ENCODE results near the gene NBEA. TPM values are rescaled to one million over a fixed set of nuclear protein-coding genes. Genes with fewer than 3 reads are reported as not detected.

NBEA gene
- total RNA-seq, 4 donors from 2014 or later, result 1.4 to 14.9 (median 4.1) TPM

DNA sequence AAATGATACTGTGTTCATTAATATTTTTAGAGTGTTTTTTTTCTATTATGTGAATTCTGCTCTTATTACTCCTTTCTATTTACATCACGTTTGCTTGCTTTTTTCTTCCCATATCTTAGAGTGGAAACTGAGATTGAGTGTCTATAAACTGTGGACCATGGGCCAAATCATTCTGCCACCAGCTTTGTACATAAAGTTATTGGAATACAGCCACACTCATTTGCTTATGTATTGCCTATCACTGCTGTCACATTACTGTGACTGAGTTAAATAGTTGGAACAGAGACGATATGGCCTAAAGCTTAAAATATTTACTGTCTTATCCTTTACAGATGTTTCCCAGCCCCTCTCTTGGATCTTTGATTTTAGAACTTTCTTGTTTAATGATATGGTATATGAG is 274.1 kb downstream of the NBEA start:
- H3K36me3 ChIP-seq, result no peaks in the 10 kb centered on the region
- H3K27ac ChIP-seq, result no peak overlapping the region
- no peak for TF ChIP-seq POLR2A (IDR thresholded peaks at IDR 0.05)
- TF ChIP-seq, protein P1, sequence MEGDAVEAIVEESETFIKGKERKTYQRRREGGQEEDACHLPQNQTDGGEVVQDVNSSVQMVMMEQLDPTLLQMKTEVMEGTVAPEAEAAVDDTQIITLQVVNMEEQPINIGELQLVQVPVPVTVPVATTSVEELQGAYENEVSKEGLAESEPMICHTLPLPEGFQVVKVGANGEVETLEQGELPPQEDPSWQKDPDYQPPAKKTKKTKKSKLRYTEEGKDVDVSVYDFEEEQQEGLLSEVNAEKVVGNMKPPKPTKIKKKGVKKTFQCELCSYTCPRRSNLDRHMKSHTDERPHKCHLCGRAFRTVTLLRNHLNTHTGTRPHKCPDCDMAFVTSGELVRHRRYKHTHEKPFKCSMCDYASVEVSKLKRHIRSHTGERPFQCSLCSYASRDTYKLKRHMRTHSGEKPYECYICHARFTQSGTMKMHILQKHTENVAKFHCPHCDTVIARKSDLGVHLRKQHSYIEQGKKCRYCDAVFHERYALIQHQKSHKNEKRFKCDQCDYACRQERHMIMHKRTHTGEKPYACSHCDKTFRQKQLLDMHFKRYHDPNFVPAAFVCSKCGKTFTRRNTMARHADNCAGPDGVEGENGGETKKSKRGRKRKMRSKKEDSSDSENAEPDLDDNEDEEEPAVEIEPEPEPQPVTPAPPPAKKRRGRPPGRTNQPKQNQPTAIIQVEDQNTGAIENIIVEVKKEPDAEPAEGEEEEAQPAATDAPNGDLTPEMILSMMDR (IDR thresholded peaks at IDR 0.05), result no peak
- H3K9me3 ChIP-seq, result no peaks in the 10 kb centered on the region
- H3K27me3 ChIP-seq, result no peaks in the 10 kb centered on the region
- H3K4me1 ChIP-seq, result no peaks in the 10 kb centered on the region
- no peak overlapping the region for H3K4me3 ChIP-seq
- DNase-seq, result no peak

DNA sequence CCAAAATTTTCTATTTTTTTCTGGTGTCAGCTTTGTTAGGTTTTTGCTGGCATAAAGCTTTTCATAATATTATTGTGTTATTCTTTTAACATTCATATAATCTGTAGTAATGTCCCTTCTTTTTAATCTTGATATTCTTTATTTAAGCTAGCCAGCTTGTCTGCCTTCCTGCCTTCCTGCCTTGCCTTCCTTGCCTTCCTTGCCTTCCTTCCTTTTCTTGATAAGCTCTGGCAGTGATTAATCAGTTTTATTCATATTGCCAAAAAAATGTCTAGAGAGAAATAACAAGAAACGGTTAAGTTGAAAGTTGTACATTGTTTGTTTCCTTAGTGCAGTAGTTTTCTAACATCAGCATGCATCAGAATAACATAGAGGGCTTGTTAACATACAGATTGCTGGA is 277.0 kb downstream of the NBEA start:
- H3K9me3 ChIP-seq, result no peaks in the 10 kb centered on the region
- no peaks in the 10 kb centered on the region for H3K27me3 ChIP-seq
- H3K4me1 ChIP-seq, result no peaks in the 10 kb centered on the region
- no peak overlapping the region for H3K27ac ChIP-seq
- DNase-seq, result no peak
- no peak overlapping the region for H3K4me3 ChIP-seq
- TF ChIP-seq, protein P1 (IDR thresholded peaks at IDR 0.05), result no peak
- TF ChIP-seq POLR2A (IDR thresholded peaks at IDR 0.05), result no peak
- H3K36me3 ChIP-seq, result no peaks in the 10 kb centered on the region

DNA sequence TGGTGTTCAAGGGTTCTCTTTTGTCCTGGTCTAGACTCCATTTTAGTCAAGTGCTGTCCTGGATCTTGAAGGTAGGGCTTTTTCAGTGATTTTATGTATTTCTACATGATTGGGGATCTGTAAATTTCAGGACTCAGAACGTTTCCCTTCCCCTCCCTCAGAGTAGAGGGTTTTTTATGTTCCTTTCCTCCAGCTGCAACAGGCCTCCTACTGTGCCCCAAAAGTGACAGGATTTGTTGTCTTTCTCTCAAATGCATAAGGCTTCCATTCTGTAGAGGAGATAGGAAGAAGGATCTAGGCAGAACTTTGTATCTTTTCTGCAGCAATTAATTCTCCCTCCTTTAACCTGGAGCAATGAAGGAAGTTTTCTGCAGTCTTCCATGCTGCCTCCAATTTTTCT is 283.1 kb downstream of the NBEA start:
- Histone ChIP-seq H3K9me3 (no peaks in the 10 kb centered on the region), H3K27ac (no peak overlapping the region), H3K36me3 (no peaks in the 10 kb centered on the region), H3K4me3 (no peak overlapping the region), H3K27me3 (no peaks in the 10 kb centered on the region), H3K4me1 (no peaks in the 10 kb centered on the region)
- no peak for DNase-seq
- TF ChIP-seq, protein P1 (IDR thresholded peaks at IDR 0.05), result no peak
- no peak for TF ChIP-seq POLR2A (IDR thresholded peaks at IDR 0.05)

DNA sequence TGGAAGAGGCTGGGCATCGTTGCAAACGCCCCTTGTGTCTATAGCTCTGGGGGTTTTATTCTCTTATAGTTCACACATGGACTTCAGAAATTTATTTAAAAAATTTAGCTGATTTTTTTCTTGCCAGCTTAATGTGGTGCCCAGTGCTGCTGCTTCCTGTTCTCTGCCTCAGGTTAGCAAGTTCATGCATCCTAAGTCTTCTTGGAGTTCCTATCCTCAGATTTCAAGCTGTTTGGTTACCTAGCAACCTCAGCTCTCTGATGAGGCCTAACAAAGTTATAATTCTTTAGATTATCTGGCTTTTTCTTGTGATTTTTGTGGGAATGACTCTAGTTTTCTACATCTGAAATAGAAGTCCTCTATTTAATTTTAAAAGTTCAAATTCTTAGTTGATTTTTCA is 283.5 kb downstream of the NBEA start:
- Histone ChIP-seq H3K27ac (no peak overlapping the region), H3K9me3 (no peaks in the 10 kb centered on the region), H3K4me3 (no peak overlapping the region), H3K4me1 (no peaks in the 10 kb centered on the region), H3K27me3 (no peaks in the 10 kb centered on the region), H3K36me3 (no peaks in the 10 kb centered on the region)
- no peak for TF ChIP-seq POLR2A (IDR thresholded peaks at IDR 0.05)
- TF ChIP-seq, protein P1 (IDR thresholded peaks at IDR 0.05), result no peak
- DNase-seq, result no peak

DNA sequence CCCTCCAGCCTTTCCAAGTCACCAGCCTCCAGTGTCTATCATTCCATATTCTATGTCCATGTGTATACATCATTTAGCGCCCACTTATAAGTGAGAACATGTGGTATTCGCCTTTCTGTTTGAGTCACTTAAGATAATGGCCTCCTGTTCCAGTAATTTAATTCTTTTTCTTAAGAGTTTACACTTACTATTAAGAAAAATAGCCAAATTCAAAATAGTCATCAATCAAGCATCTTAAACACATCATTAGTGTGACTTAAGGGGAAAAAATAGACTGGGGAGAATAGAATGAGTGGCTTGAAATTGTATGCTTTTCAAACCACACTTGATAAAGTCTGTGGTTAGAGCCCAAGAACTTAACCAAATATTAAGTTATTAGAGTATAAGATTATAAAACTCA is 286.5 kb downstream of the NBEA start:
- no peaks in the 10 kb centered on the region for H3K36me3 ChIP-seq
- no peak overlapping the region for H3K27ac ChIP-seq
- H3K9me3 ChIP-seq, result no peaks in the 10 kb centered on the region
- no peaks in the 10 kb centered on the region for H3K27me3 ChIP-seq
- H3K4me3 ChIP-seq, result no peak overlapping the region
- H3K4me1 ChIP-seq, result no peaks in the 10 kb centered on the region
- TF ChIP-seq, protein P1 (IDR thresholded peaks at IDR 0.05), result no peak
- no peak for TF ChIP-seq POLR2A (IDR thresholded peaks at IDR 0.05)
- DNase-seq, result no peak

DNA sequence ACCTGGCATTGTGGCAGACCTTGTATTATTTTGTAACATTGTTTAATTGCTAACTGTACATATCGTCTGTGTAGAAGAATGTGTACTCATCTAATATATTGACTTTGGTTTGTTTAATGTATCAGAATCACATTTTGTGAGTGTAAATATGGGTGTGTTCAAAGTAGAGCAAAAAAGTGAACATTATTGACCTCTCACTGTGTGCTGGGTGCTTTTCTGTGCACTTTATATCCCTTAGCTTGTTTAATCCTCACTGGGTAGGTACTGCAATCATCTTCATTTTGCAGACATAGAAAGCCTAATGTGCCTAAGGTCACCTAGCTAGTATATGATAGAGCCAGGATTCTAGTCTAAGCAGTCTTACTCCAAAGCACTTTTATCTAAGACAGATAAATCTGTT is 289.4 kb downstream of the NBEA start:
- H3K4me1 ChIP-seq, result no peaks in the 10 kb centered on the region
- H3K9me3 ChIP-seq, result no peaks in the 10 kb centered on the region
- TF ChIP-seq, protein P1 (IDR thresholded peaks at IDR 0.05), result no peak
- no peak for TF ChIP-seq POLR2A (IDR thresholded peaks at IDR 0.05)
- no peak overlapping the region for H3K27ac ChIP-seq
- DNase-seq, result no peak
- H3K4me3 ChIP-seq, result no peak overlapping the region
- H3K27me3 ChIP-seq, result no peaks in the 10 kb centered on the region
- H3K36me3 ChIP-seq, result no peaks in the 10 kb centered on the region
